Measurements from ENCODE around the gene ZNF652.

Gene ZNF652

DNA sequence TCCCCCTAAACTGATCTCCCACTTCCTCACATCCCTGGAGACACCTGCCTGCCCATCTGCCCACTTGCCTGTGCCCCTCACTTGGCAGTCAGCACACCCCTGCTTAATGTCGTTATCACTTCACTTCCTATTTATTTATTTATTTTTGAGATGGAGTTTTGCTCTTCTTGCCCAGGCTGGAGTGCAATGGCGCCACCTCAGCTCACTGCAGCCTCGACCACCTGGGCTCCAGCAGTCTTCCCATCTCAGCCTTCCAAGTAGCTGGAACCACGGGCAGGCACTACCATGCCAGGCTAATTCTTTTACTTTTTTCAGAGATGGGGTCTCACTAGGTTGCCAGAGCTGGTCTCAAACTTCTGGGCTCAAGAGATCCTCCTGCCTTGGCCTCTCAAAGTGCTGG lies 108.0 kb downstream of the ZNF652 start:
- ChIA-PET POLR2A (no interaction called here), CTCF (interaction anchor here (0.6 to 1.3 kb wide), 4 partner anchors 10 to 43 kb away, joined by 3 to 5 read pairs (median 3); no protein-coding TSS in a partner anchor)
- H3K4me1 ChIP-seq (ENCODE audit: control extremely low read depth in 1 of 4, control insufficient read depth in 4 of 4, insufficient read depth in 4 of 4, low read length in 3 of 4) = peaks cover 0 to 3% (median 0%) of the 10 kb centered on the region in 4 experiments
- DNase-seq = no peak
- H3K9me3 ChIP-seq (ENCODE audit: control extremely low read depth in 1 of 5, control insufficient read depth in 4 of 5, insufficient read depth in 2 of 5, low read depth in 1 of 5, low read length in 4 of 5) = no peaks in the 10 kb centered on the region
- WGBS (ENCODE audit: insufficient coverage) = 90% methylated on average over 3 of the region's 4 CpGs
- H3K4me3 ChIP-seq (ENCODE audit: control insufficient read depth in 1 of 7, extremely low read depth in 1 of 7, insufficient read depth in 4 of 7, low read depth in 2 of 7, low read length in 6 of 7) = no peak overlapping the region
- H3K36me3 ChIP-seq (ENCODE audit: control insufficient read depth in 4 of 4, insufficient read depth in 4 of 4, low read length in 3 of 4) = no peaks in the 10 kb centered on the region
- no peak overlapping the region for H3K27ac ChIP-seq (ENCODE audit: insufficient read depth in 1 of 2, low read depth in 1 of 2, low read length in 2 of 2, poor library complexity in 1 of 2, severe bottlenecking in 2 of 2)
- H3K27me3 ChIP-seq (replicated peaks in 2 of 5; ENCODE audit: control insufficient read depth in 4 of 5, insufficient read depth in 5 of 5, low read length in 4 of 5) = no peaks in the 10 kb centered on the region

DNA sequence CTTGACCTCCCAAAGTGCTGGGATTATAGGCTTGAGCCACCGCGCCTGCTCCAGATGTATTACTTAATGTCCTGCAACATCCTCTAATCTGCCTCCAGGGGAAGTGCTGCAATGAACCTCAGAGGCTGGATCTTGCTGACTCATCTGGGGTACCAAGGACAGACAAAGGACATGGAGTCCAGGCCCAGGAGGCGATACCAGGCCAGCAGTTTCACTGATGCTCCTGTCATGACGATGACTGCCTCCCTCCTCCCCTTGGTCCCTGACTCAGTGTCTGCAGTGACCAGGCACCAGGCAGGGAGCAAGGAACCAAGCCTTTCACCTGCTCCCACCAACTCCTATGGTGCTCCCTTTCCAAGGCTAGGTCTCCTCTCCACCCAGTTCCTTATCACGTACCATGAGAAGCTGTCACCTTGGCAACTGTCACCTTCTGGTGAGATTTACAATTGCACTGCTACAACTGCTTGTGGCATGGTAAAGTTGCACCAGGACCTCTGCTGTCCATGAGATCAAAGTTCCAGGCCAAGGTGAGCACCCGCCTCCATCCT lies 109.8 kb downstream of the ZNF652 start:
- peak in 2 of 3 donors; percentile 44 to 53 for DNase-seq
- Histone ChIP-seq H3K36me3 (ENCODE audit: control insufficient read depth in 4 of 4, insufficient read depth in 4 of 4, low read length in 3 of 4) (no peaks in the 10 kb centered on the region), H3K27me3 (replicated peaks in 2 of 5; ENCODE audit: control insufficient read depth in 4 of 5, insufficient read depth in 5 of 5, low read length in 4 of 5) (no peaks in the 10 kb centered on the region), H3K4me1 (ENCODE audit: control extremely low read depth in 1 of 4, control insufficient read depth in 4 of 4, insufficient read depth in 4 of 4, low read length in 3 of 4) (peaks cover 0 to 3% (median 0%) of the 10 kb centered on the region in 4 experiments), H3K27ac (ENCODE audit: insufficient read depth in 1 of 2, low read depth in 1 of 2, low read length in 2 of 2, poor library complexity in 1 of 2, severe bottlenecking in 2 of 2) (no peak overlapping the region), H3K9me3 (ENCODE audit: control extremely low read depth in 1 of 5, control insufficient read depth in 4 of 5, insufficient read depth in 2 of 5, low read depth in 1 of 5, low read length in 4 of 5) (no peaks in the 10 kb centered on the region), H3K4me3 (ENCODE audit: control insufficient read depth in 1 of 7, extremely low read depth in 1 of 7, insufficient read depth in 4 of 7, low read depth in 2 of 7, low read length in 6 of 7) (no peak overlapping the region)
- POLR2A ChIA-PET = no interaction called here
- CTCF ChIA-PET = interaction anchor here (0.6 kb wide), 1 partner anchor 50 kb away, joined by 3 read pairs; no protein-coding TSS in a partner anchor
- 86% methylated on average over 5 of the region's 6 CpGs for WGBS (ENCODE audit: insufficient coverage)

DNA sequence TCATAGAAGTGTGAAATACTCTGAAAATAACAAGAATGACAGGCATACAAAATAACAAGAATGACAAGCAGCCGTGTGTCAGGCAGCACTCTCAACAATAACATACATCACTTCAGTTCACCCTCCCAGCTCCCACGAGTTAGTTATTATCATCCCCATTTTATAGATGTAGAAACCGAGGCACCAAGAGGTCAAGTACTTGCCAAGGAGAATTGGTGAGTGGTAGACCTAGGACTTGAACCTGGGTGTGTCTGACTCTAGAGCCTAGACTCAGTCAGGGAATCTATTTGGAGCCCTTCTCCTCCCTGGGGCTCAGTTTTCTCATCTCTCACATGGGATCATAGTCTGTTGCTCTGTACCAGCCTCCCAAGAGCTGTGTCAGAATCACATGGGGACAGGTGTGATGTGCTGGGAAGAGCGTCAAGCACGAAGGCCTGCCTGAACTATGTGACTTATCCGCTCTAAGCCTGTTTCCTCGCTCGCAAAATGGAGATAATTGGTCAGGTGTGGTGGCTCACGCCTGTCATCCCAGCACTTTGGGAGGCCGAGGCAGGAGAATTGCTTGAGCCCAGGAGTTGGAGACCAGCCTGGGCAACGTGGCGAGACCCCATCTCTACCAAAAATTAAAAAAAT lies 112.0 kb downstream of the ZNF652 start:
- CTCF ChIA-PET = no interaction called here
- WGBS (ENCODE audit: insufficient coverage) = 96% methylated on average over 10 of the region's 12 CpGs
- POLR2A ChIA-PET = no interaction called here
- DNase-seq = no peak
- Histone ChIP-seq H3K4me1 (ENCODE audit: control extremely low read depth in 1 of 4, control insufficient read depth in 4 of 4, insufficient read depth in 4 of 4, low read length in 3 of 4) (peaks cover 0 to 3% (median 0%) of the 10 kb centered on the region in 4 experiments), H3K27me3 (replicated peaks in 2 of 5; ENCODE audit: control insufficient read depth in 4 of 5, insufficient read depth in 5 of 5, low read length in 4 of 5) (no peaks in the 10 kb centered on the region), H3K9me3 (ENCODE audit: control extremely low read depth in 1 of 5, control insufficient read depth in 4 of 5, insufficient read depth in 2 of 5, low read depth in 1 of 5, low read length in 4 of 5) (no peaks in the 10 kb centered on the region), H3K27ac (ENCODE audit: insufficient read depth in 1 of 2, low read depth in 1 of 2, low read length in 2 of 2, poor library complexity in 1 of 2, severe bottlenecking in 2 of 2) (no peak overlapping the region), H3K4me3 (ENCODE audit: control insufficient read depth in 1 of 7, extremely low read depth in 1 of 7, insufficient read depth in 4 of 7, low read depth in 2 of 7, low read length in 6 of 7) (no peak overlapping the region), H3K36me3 (ENCODE audit: control insufficient read depth in 4 of 4, insufficient read depth in 4 of 4, low read length in 3 of 4) (no peaks in the 10 kb centered on the region)

DNA sequence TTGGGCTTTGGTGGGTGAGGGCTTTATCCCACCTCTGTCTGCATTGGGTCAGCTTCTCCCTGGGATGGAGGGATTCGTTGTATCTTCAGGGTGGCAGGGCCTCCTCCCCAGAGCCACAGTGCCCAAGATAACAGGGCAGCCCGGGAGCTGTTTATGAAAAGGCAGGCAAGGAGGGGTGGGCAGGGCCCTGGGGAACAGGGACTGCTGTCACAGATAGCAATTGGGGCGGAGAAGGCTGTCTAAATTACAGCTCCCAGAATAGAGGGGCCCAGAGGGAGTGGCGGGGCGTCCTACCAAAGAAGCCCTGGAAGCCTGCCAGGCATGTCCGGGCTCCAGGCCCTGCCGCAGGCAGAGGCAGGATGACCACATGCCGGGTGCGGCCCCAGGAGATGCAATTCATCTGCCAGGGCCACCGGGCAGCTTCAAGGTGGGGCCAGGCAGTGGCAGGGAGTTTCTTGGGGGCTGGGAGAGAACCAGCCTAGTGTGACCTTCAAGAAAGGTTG lies 112.7 kb downstream of the ZNF652 start:
- no peaks in the 10 kb centered on the region for H3K36me3 ChIP-seq (ENCODE audit: control insufficient read depth in 4 of 4, insufficient read depth in 4 of 4, low read length in 3 of 4)
- peaks cover 0 to 3% (median 0%) of the 10 kb centered on the region in 4 experiments for H3K4me1 ChIP-seq (ENCODE audit: control extremely low read depth in 1 of 4, control insufficient read depth in 4 of 4, insufficient read depth in 4 of 4, low read length in 3 of 4)
- no peak overlapping the region for H3K27ac ChIP-seq (ENCODE audit: insufficient read depth in 1 of 2, low read depth in 1 of 2, low read length in 2 of 2, poor library complexity in 1 of 2, severe bottlenecking in 2 of 2)
- 83% methylated on average over 7 of the region's 10 CpGs for WGBS (ENCODE audit: insufficient coverage)
- H3K9me3 ChIP-seq (ENCODE audit: control extremely low read depth in 1 of 5, control insufficient read depth in 4 of 5, insufficient read depth in 2 of 5, low read depth in 1 of 5, low read length in 4 of 5) = no peaks in the 10 kb centered on the region
- ChIA-PET POLR2A (no interaction called here), CTCF (no interaction called here)
- no peak overlapping the region for H3K4me3 ChIP-seq (ENCODE audit: control insufficient read depth in 1 of 7, extremely low read depth in 1 of 7, insufficient read depth in 4 of 7, low read depth in 2 of 7, low read length in 6 of 7)
- H3K27me3 ChIP-seq (replicated peaks in 2 of 5; ENCODE audit: control insufficient read depth in 4 of 5, insufficient read depth in 5 of 5, low read length in 4 of 5) = no peaks in the 10 kb centered on the region
- DNase-seq = peak in 1 of 3 donors; percentile 48

DNA sequence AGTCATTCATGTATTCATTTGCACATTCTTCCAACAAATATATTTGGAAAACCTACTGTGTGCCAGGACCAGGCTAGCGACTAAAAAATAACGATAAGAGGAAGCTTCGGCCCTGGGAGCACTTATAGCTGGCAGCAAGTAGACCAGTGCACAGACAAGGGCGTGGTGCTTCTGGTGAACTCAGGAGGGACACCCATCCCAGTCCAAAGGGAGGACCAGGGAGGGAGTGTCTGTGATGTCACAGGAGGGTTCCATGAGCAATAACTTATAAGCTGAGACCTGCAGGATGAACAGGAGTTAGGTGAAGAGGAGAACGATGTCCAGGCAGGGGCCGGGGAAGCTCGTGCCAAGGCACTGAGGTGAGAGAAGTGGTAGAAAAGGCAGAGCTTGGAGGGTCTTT lies 114.1 kb downstream of the ZNF652 start:
- no peak overlapping the region for H3K4me3 ChIP-seq (ENCODE audit: control insufficient read depth in 1 of 7, extremely low read depth in 1 of 7, insufficient read depth in 4 of 7, low read depth in 2 of 7, low read length in 6 of 7)
- DNase-seq = no peak
- CTCF ChIA-PET = no interaction called here
- WGBS (ENCODE audit: insufficient coverage) = 96% methylated on average over 7 of the region's 7 CpGs
- no peak overlapping the region for H3K27ac ChIP-seq (ENCODE audit: insufficient read depth in 1 of 2, low read depth in 1 of 2, low read length in 2 of 2, poor library complexity in 1 of 2, severe bottlenecking in 2 of 2)
- no peaks in the 10 kb centered on the region for H3K9me3 ChIP-seq (ENCODE audit: control extremely low read depth in 1 of 5, control insufficient read depth in 4 of 5, insufficient read depth in 2 of 5, low read depth in 1 of 5, low read length in 4 of 5)
- POLR2A ChIA-PET = no interaction called here
- no peaks in the 10 kb centered on the region for H3K36me3 ChIP-seq (ENCODE audit: control insufficient read depth in 4 of 4, insufficient read depth in 4 of 4, low read length in 3 of 4)
- peaks cover 0 to 3% (median 0%) of the 10 kb centered on the region in 4 experiments for H3K4me1 ChIP-seq (ENCODE audit: control extremely low read depth in 1 of 4, control insufficient read depth in 4 of 4, insufficient read depth in 4 of 4, low read length in 3 of 4)
- no peaks in the 10 kb centered on the region for H3K27me3 ChIP-seq (replicated peaks in 2 of 5; ENCODE audit: control insufficient read depth in 4 of 5, insufficient read depth in 5 of 5, low read length in 4 of 5)

DNA sequence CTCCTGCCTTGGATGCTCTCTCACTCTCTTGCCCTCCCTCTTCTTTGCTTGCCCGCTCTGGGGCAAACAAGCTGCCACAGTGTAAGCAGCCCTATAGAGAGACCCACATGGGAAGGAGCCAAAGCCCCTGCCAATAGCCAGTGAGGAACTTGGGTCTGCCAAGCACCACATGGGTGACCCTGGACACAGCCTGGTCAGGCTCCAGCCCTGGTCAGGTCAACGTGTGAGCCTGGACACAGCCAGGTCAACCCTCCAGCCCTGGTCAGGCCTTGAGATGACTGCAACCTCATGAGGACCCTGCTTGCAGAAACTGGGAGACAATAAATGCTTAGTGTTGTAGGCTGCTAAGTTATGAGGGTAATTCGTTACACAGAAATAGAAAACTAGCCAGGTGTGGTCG lies 117.2 kb downstream of the ZNF652 start:
- Histone ChIP-seq H3K27me3 (replicated peaks in 2 of 5; ENCODE audit: control insufficient read depth in 4 of 5, insufficient read depth in 5 of 5, low read length in 4 of 5) (no peaks in the 10 kb centered on the region), H3K27ac (ENCODE audit: insufficient read depth in 1 of 2, low read depth in 1 of 2, low read length in 2 of 2, poor library complexity in 1 of 2, severe bottlenecking in 2 of 2) (no peak overlapping the region), H3K4me3 (ENCODE audit: control insufficient read depth in 1 of 7, extremely low read depth in 1 of 7, insufficient read depth in 4 of 7, low read depth in 2 of 7, low read length in 6 of 7) (no peak overlapping the region), H3K9me3 (ENCODE audit: control extremely low read depth in 1 of 5, control insufficient read depth in 4 of 5, insufficient read depth in 2 of 5, low read depth in 1 of 5, low read length in 4 of 5) (no peaks in the 10 kb centered on the region), H3K36me3 (ENCODE audit: control insufficient read depth in 4 of 4, insufficient read depth in 4 of 4, low read length in 3 of 4) (no peaks in the 10 kb centered on the region), H3K4me1 (ENCODE audit: control extremely low read depth in 1 of 4, control insufficient read depth in 4 of 4, insufficient read depth in 4 of 4, low read length in 3 of 4) (no peaks in the 10 kb centered on the region)
- no peak for DNase-seq
- CTCF ChIA-PET = no interaction called here
- POLR2A ChIA-PET = no interaction called here
- WGBS (ENCODE audit: insufficient coverage) = 100% methylated on average over 3 of the region's 4 CpGs
